ENCODE measurements around the gene FAXC.

FAXC gene

GRCh38 chr6:99254616-99255550, 94.6 kb downstream of the FAXC start:
- H3K4me2 ChIP-seq (ENCODE audit: insufficient read depth, low read length), result no peak overlapping the region
- no peak for DNase-seq
- no peaks in the 10 kb centered on the region for H4K20me1 ChIP-seq (ENCODE audit: insufficient read depth, low read length)
- no peaks in the 10 kb centered on the region for H3K79me2 ChIP-seq (ENCODE audit: insufficient read depth, low read length)
- H2AFZ ChIP-seq (ENCODE audit: low read depth, low read length), result no peak overlapping the region
- no peak for ATAC-seq (ENCODE audit: insufficient read depth, low read depth)
- no peaks in the 10 kb centered on the region for H3K27me3 ChIP-seq (ENCODE audit: insufficient read depth, low read length, poor library complexity)
- H3K36me3 ChIP-seq (ENCODE audit: insufficient read depth, low read length), result no peaks in the 10 kb centered on the region
- no peak overlapping the region for H3K9ac ChIP-seq (ENCODE audit: low read depth, low read length)
- no peak overlapping the region for H3K4me3 ChIP-seq (ENCODE audit: low read depth in 1 of 2, low read length in 2 of 2)
- no peak for TF ChIP-seq EZH2 (IDR thresholded peaks at IDR 0.05; ENCODE audit: borderline replicate concordance, low read depth, low read length, severe bottlenecking)
- TF ChIP-seq CTCF (IDR thresholded peaks at IDR 0.05; ENCODE audit: borderline replicate concordance, extremely low read depth, low read length, poor library complexity, severe bottlenecking), result no peak
- no peaks in the 10 kb centered on the region for H3K4me1 ChIP-seq (ENCODE audit: insufficient read depth, low read length)
- H3K27ac ChIP-seq (ENCODE audit: low read length), result no peak overlapping the region
- H3K9me3 ChIP-seq (ENCODE audit: insufficient read depth, low read length, severe bottlenecking), result no peaks in the 10 kb centered on the region

- H3K4me1 ChIP-seq (ENCODE audit: insufficient read depth, low read length), result no peaks in the 10 kb centered on the region
- H3K9ac ChIP-seq (ENCODE audit: low read depth, low read length), result no peak overlapping the region
- ATAC-seq (ENCODE audit: insufficient read depth, low read depth), result no peak
- H3K27ac ChIP-seq (ENCODE audit: low read length), result no peak overlapping the region
- H3K9me3 ChIP-seq (ENCODE audit: insufficient read depth, low read length, severe bottlenecking), result no peaks in the 10 kb centered on the region
- H3K79me2 ChIP-seq (ENCODE audit: insufficient read depth, low read length), result no peaks in the 10 kb centered on the region
- no peak overlapping the region for H3K4me2 ChIP-seq (ENCODE audit: insufficient read depth, low read length)
- no peak overlapping the region for H2AFZ ChIP-seq (ENCODE audit: low read depth, low read length)
- H3K36me3 ChIP-seq (ENCODE audit: insufficient read depth, low read length), result no peaks in the 10 kb centered on the region
- DNase-seq, result no peak
- no peak overlapping the region for H3K4me3 ChIP-seq (ENCODE audit: low read depth in 1 of 2, low read length in 2 of 2)
- TF ChIP-seq EZH2 (IDR thresholded peaks at IDR 0.05; ENCODE audit: borderline replicate concordance, low read depth, low read length, severe bottlenecking) (no peak), CTCF (IDR thresholded peaks at IDR 0.05; ENCODE audit: borderline replicate concordance, extremely low read depth, low read length, poor library complexity, severe bottlenecking) (no peak)
- no peaks in the 10 kb centered on the region for H3K27me3 ChIP-seq (ENCODE audit: insufficient read depth, low read length, poor library complexity)
- H4K20me1 ChIP-seq (ENCODE audit: insufficient read depth, low read length), result no peaks in the 10 kb centered on the region
Observed at GRCh38 chr6:99253271-99253670, 96.2 kb downstream of the FAXC start.

GRCh38 chr6:99252421-99252820, 97.1 kb downstream of the FAXC start:
- DNase-seq (no peak), ATAC-seq (ENCODE audit: insufficient read depth, low read depth) (no peak)
- TF ChIP-seq EZH2 (IDR thresholded peaks at IDR 0.05; ENCODE audit: borderline replicate concordance, low read depth, low read length, severe bottlenecking), result no peak
- no peak for TF ChIP-seq CTCF (IDR thresholded peaks at IDR 0.05; ENCODE audit: borderline replicate concordance, extremely low read depth, low read length, poor library complexity, severe bottlenecking)
- H4K20me1 ChIP-seq (ENCODE audit: insufficient read depth, low read length), result no peaks in the 10 kb centered on the region
- no peak overlapping the region for H3K9ac ChIP-seq (ENCODE audit: low read depth, low read length)
- H3K36me3 ChIP-seq (ENCODE audit: insufficient read depth, low read length), result no peaks in the 10 kb centered on the region
- H3K27ac ChIP-seq (ENCODE audit: low read length), result no peak overlapping the region
- H3K4me3 ChIP-seq (ENCODE audit: low read depth in 1 of 2, low read length in 2 of 2), result no peak overlapping the region
- H3K4me1 ChIP-seq (ENCODE audit: insufficient read depth, low read length), result no peaks in the 10 kb centered on the region
- no peaks in the 10 kb centered on the region for H3K9me3 ChIP-seq (ENCODE audit: insufficient read depth, low read length, severe bottlenecking)
- H3K79me2 ChIP-seq (ENCODE audit: insufficient read depth, low read length), result no peaks in the 10 kb centered on the region
- no peaks in the 10 kb centered on the region for H3K27me3 ChIP-seq (ENCODE audit: insufficient read depth, low read length, poor library complexity)
- no peak overlapping the region for H2AFZ ChIP-seq (ENCODE audit: low read depth, low read length)
- no peak overlapping the region for H3K4me2 ChIP-seq (ENCODE audit: insufficient read depth, low read length)

Data from DND-41 (cell line).